Liver (tissue), 9 donors: ENCODE results near the gene IQSEC3. TPM values are rescaled to one million over a fixed set of nuclear protein-coding genes. Genes with fewer than 3 reads are reported as not detected.

ENCODE experiments used
- DNase-seq: peaks from one replicate; pipeline ENCODE4 v3.0.0-alpha.2; 2017; ENCODE audit warnings: low spot score
- H3K27ac ChIP-seq, 2 donors: one replicate each; pipeline ENCODE4 v1.7.0; 2013; ENCODE audit warnings: inconsistent platforms in 2 of 2, low read length in 2 of 2, control low read depth in 1 of 2, low read depth in 1 of 2, mild to moderate bottlenecking in 1 of 2
- H3K27me3 ChIP-seq, 4 donors: one replicate each; pipeline versions ENCODE4 v1.6.1 to v1.7.0; 2013; ENCODE audit warnings: low read length in 3 of 4, inconsistent platforms in 1 of 4, mild to moderate bottlenecking in 1 of 4, moderate library complexity in 1 of 4; ENCODE audit not compliant: control insufficient read depth in 4 of 4, insufficient read depth in 4 of 4
- H3K36me3 ChIP-seq, 4 donors: one replicate each; pipeline versions ENCODE4 v1.6.1 to v1.7.0; 2013; ENCODE audit warnings: low read length in 3 of 4, mild to moderate bottlenecking in 3 of 4, low read depth in 1 of 4, moderate library complexity in 1 of 4; ENCODE audit not compliant: control insufficient read depth in 4 of 4, insufficient read depth in 3 of 4
- H3K4me1 ChIP-seq, 4 donors: one replicate each; pipeline versions ENCODE4 v1.6.1 to v1.7.0; 2013; ENCODE audit warnings: low read length in 3 of 4, mild to moderate bottlenecking in 3 of 4, moderate library complexity in 1 of 4; ENCODE audit not compliant: control insufficient read depth in 4 of 4, insufficient read depth in 4 of 4
- H3K4me3 ChIP-seq, 3 donors: one replicate each; pipeline versions ENCODE4 v1.6.1 to v1.7.0; 2013; ENCODE audit warnings: low read length in 3 of 3, control low read depth in 1 of 3, low read depth in 1 of 3, mild to moderate bottlenecking in 1 of 3
- H3K9ac ChIP-seq, 2 donors: one replicate each; pipeline ENCODE4 v1.7.0; 2013; ENCODE audit warnings: low read length in 2 of 2, mild to moderate bottlenecking in 2 of 2, moderate library complexity in 2 of 2, control low read depth in 1 of 2, low read depth in 1 of 2
- H3K9me3 ChIP-seq, 4 donors: one replicate each; pipeline versions ENCODE4 v1.6.1 to v1.7.0; 2013; ENCODE audit warnings: low read length in 3 of 4; ENCODE audit not compliant: control insufficient read depth in 4 of 4
- EGR1 ChIP-seq, 2 donors: IDR thresholded peaks; 2 replicates each; pipeline ENCODE4 v1.6.1; 2016 to 2018; ENCODE audit warnings: antibody characterized with exemption in 2 of 2, low read depth in 2 of 2
- FOXA1 ChIP-seq: IDR thresholded peaks from 2 replicates; pipeline ENCODE4 v1.6.1; 2016; ENCODE audit warnings: antibody characterized with exemption
- FOXA2 ChIP-seq: IDR thresholded peaks from 2 replicates; pipeline ENCODE4 v1.6.1; 2016; ENCODE audit warnings: antibody characterized with exemption
- HNF4A ChIP-seq, 2 donors: conservative IDR thresholded peaks; 2 replicates each; pipeline ENCODE4 v1.6.1; 2016; ENCODE audit warnings: antibody characterized with exemption in 2 of 2, mild to moderate bottlenecking in 2 of 2
- HNF4G ChIP-seq: IDR thresholded peaks from 2 replicates; pipeline ENCODE4 v1.6.1; 2016; ENCODE audit warnings: antibody characterized with exemption
- JUND ChIP-seq, 2 donors: IDR thresholded peaks; 2 replicates each; pipeline ENCODE4 v1.6.1; 2016; ENCODE audit warnings: antibody characterized with exemption in 2 of 2
- NR2F2 ChIP-seq: IDR thresholded peaks from 2 replicates; pipeline ENCODE4 v1.6.1; 2016; ENCODE audit warnings: antibody characterized with exemption
- RAD21 ChIP-seq, 2 donors: IDR thresholded peaks; 2 replicates each; pipeline ENCODE4 v1.6.1; 2016; ENCODE audit warnings: antibody characterized with exemption in 2 of 2, mild to moderate bottlenecking in 2 of 2
- RXRA ChIP-seq, 2 donors: IDR thresholded peaks; 2 replicates each; pipeline ENCODE4 v1.6.1; 2017 to 2018; ENCODE audit warnings: antibody characterized with exemption in 2 of 2, mild to moderate bottlenecking in 1 of 2
- SP1 ChIP-seq: IDR thresholded peaks from 2 replicates; pipeline ENCODE4 v1.6.1; 2018; ENCODE audit warnings: antibody characterized with exemption, mild to moderate bottlenecking
- YY1 ChIP-seq: IDR thresholded peaks from 2 replicates; pipeline ENCODE4 v1.6.1; 2016; ENCODE audit warnings: antibody characterized with exemption, mild to moderate bottlenecking
- WGBS: extraction: QIAGEN DNeasy Blood & Tissue Kit; methylation state at CpG from one replicate; pipeline ENCODE4 v1.1.7; 2013; 5-methylcytosine and 5-hydroxymethylcytosine counted together
- polyA plus RNA-seq, 2 donors: library from polyadenylated mRNA; stranded (reverse) in 1 of 2; unstranded in 1 of 2; fragments of 200-250 nt in 1 of 2; fragments of >200 nt in 1 of 2; fragmentation: Nextera tagmentation in 1 of 2; extraction: Ambion mirVana in 1 of 2; gene quantifications; one replicate each; pipeline versions ENCODE4 v1.2.1 to v1.2.3, GENCODE V29; 2013 to 2015
- total RNA-seq, 2 donors: library from RNA; depleted of rRNA; stranded (reverse); fragments of >200 nt; gene quantifications; one replicate each; pipeline ENCODE4 v1.2.3, GENCODE V29; 2014
- TF ChIP-seq, protein P1 (sequence below): IDR thresholded peaks from 2 replicates; pipeline ENCODE4 v1.6.1; 2016; ENCODE audit warnings: antibody characterized with exemption, mild to moderate bottlenecking
- TF ChIP-seq, protein P2 (sequence below): IDR thresholded peaks from 2 replicates; pipeline ENCODE4 v1.6.1; 2016; ENCODE audit warnings: antibody characterized with exemption
- TF ChIP-seq, protein P3 (sequence below): IDR thresholded peaks from 2 replicates; pipeline ENCODE4 v1.6.1; 2016; ENCODE audit warnings: antibody characterized with exemption
- TF ChIP-seq, protein P4 (sequence below): IDR thresholded peaks from 2 replicates; pipeline ENCODE4 v1.6.1; 2016; ENCODE audit warnings: antibody characterized with exemption
- donor health status: healthy.
- donor health status: healthy.
- donor health status: healthy.
- donor health status: healthy.
- donor health status: healthy.

The IQSEC3 gene
- total and polyA plus RNA-seq, 4 donors: under 0.01 to 0.79 (median 0.48) TPM

DNA sequence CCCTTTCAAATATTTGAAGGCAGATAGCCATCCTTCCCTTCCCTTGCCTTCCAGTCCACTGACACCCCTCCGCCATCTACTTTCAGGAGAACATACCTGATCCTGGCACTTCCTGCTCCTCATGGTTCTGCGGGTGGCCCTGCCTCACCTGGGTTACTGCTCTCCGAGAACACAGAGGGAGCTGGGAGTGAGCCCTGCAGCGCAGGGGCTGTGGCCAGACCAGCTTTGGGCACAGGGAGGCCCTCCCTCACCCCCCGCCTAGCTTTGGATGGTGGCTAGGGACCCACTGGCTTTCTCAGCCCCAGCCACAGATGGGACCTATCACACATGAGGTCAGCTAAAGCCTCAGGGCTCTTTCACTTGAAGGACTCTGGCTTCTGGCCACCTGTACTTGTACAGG lies 12.4 kb downstream of the IQSEC3 start (continued):
- TF ChIP-seq, protein P1, sequence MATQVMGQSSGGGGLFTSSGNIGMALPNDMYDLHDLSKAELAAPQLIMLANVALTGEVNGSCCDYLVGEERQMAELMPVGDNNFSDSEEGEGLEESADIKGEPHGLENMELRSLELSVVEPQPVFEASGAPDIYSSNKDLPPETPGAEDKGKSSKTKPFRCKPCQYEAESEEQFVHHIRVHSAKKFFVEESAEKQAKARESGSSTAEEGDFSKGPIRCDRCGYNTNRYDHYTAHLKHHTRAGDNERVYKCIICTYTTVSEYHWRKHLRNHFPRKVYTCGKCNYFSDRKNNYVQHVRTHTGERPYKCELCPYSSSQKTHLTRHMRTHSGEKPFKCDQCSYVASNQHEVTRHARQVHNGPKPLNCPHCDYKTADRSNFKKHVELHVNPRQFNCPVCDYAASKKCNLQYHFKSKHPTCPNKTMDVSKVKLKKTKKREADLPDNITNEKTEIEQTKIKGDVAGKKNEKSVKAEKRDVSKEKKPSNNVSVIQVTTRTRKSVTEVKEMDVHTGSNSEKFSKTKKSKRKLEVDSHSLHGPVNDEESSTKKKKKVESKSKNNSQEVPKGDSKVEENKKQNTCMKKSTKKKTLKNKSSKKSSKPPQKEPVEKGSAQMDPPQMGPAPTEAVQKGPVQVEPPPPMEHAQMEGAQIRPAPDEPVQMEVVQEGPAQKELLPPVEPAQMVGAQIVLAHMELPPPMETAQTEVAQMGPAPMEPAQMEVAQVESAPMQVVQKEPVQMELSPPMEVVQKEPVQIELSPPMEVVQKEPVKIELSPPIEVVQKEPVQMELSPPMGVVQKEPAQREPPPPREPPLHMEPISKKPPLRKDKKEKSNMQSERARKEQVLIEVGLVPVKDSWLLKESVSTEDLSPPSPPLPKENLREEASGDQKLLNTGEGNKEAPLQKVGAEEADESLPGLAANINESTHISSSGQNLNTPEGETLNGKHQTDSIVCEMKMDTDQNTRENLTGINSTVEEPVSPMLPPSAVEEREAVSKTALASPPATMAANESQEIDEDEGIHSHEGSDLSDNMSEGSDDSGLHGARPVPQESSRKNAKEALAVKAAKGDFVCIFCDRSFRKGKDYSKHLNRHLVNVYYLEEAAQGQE: no peak
- TF ChIP-seq JUND (IDR thresholded peaks at IDR 0.05) (no peak), SP1 (no peak), HNF4A (conservative IDR thresholded peaks at IDR 0.05) (no peak)
- TF ChIP-seq, protein P2, sequence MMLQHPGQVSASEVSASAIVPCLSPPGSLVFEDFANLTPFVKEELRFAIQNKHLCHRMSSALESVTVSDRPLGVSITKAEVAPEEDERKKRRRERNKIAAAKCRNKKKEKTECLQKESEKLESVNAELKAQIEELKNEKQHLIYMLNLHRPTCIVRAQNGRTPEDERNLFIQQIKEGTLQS: no peak

DNA sequence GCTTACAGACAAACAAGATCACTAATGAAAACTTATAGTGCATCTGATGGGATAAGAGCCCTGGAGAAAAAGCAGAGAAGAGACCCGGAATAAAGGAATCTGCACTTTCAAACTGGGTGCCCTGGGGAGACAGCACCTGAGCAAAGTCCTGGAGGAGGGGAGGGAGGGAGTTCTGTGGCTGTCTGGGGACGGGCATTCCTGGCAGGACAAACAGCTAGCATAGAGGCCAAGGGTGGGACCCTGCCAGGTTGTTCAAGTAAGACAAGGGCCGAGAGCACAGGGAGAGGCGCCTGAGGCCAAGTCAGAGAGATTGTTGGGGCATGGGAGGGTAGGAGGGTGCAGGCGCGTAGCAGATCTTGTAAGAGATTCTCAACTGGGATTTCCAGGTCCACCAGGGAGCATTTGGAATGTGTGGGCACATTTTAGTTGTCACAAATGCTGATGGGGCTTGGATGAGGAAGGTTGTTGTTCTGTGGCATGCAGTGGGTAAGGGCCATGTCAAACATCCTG lies 14.2 kb downstream of the IQSEC3 start:
- TF ChIP-seq FOXA2 (no peak), RXRA (IDR thresholded peaks at IDR 0.05) (no peak)
- TF ChIP-seq, protein P3, sequence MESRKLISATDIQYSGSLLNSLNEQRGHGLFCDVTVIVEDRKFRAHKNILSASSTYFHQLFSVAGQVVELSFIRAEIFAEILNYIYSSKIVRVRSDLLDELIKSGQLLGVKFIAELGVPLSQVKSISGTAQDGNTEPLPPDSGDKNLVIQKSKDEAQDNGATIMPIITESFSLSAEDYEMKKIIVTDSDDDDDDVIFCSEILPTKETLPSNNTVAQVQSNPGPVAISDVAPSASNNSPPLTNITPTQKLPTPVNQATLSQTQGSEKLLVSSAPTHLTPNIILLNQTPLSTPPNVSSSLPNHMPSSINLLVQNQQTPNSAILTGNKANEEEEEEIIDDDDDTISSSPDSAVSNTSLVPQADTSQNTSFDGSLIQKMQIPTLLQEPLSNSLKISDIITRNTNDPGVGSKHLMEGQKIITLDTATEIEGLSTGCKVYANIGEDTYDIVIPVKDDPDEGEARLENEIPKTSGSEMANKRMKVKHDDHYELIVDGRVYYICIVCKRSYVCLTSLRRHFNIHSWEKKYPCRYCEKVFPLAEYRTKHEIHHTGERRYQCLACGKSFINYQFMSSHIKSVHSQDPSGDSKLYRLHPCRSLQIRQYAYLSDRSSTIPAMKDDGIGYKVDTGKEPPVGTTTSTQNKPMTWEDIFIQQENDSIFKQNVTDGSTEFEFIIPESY: no peak
- Histone ChIP-seq H3K9me3 (no peaks in the 10 kb centered on the region), H3K27ac (no peak overlapping the region), H3K4me3 (no peak overlapping the region), H3K36me3 (no peaks in the 10 kb centered on the region), H3K4me1 (peaks cover 0 to 1% (median 0%) of the 10 kb centered on the region in 4 donors), H3K9ac (no peak overlapping the region), H3K27me3 (peaks cover 0 to 2% (median 0%) of the 10 kb centered on the region in 4 donors)
- 76% methylated on average over 6 of the region's 6 CpGs for WGBS
- no peak for DNase-seq

DNA sequence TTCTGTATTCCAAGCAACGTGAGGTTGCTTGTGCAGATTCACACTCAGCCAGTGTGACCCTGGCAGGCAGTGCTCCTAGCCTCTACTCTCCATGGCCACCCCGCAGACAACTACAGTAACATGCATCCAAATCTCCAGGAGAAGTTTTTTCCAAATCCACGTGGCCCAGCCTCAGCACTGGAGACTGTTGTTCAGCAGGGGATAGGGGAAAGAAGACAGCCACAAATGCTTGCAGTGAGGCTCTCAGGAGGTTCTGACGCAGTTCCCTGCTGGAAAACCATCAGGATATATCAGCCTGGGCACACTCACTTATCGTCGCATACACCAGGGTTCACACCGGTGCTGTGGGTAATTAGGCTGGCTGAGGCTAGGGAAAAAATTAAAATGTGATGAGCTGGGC lies 16.2 kb downstream of the IQSEC3 start:
- Histone ChIP-seq H3K4me1 (peaks cover 0 to 1% (median 0%) of the 10 kb centered on the region in 4 donors), H3K36me3 (no peaks in the 10 kb centered on the region), H3K9me3 (no peaks in the 10 kb centered on the region), H3K9ac (no peak overlapping the region), H3K4me3 (no peak overlapping the region), H3K27me3 (peaks cover 0 to 2% (median 0%) of the 10 kb centered on the region in 4 donors), H3K27ac (no peak overlapping the region)
- WGBS: 60% methylated on average over 7 of the region's 7 CpGs
- no peak for DNase-seq
- TF ChIP-seq HNF4G: no peak
- no peak for TF ChIP-seq RXRA (IDR thresholded peaks at IDR 0.05)
- TF ChIP-seq JUND (IDR thresholded peaks at IDR 0.05): no peak
- TF ChIP-seq FOXA1: no peak
- no peak for TF ChIP-seq RAD21 (IDR thresholded peaks at IDR 0.05)
- TF ChIP-seq, protein P4, sequence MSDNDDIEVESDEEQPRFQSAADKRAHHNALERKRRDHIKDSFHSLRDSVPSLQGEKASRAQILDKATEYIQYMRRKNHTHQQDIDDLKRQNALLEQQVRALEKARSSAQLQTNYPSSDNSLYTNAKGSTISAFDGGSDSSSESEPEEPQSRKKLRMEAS: no peak
- no peak for TF ChIP-seq NR2F2
- TF ChIP-seq YY1: no peak
- TF ChIP-seq EGR1 (IDR thresholded peaks at IDR 0.05; ENCODE audit: low read depth in 2 of 2): no peak
